ENCODE measurements around the gene LRRC4B.
"Not testable (repeated sequence)": the region's sequence is repeated elsewhere in the genome, so short reads cannot be mapped to it uniquely, and the experiment has no call there.

The LRRC4B gene

DNA sequence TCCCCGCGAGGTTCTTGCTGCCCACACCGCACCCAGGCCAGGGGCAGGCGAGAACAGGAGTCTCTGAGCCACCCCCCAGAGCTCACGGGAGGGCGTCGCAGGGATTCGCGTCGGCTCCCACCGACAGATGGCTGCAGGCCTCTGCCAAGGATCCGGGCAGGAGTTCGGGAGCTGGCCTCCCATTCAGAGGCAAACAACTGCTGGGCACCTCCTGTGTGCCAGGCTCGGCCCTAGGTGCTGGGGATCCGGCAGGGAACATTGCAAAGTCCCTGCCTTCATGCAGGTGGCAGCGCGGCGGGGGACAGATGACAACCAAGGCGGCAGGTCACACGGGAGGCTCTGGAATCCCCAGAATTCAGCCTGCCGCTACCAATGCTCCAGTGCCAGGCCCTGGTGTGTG, 25.3 kb downstream of the LRRC4B start:
- Histone ChIP-seq H3K36me3 (ENCODE audit: control insufficient read depth in 1 of 2, insufficient read depth in 2 of 2, low read length in 2 of 2) (no peaks in the 10 kb centered on the region), H3K4me3 (ENCODE audit: low read depth in 1 of 2, low read length in 2 of 2) (no peak overlapping the region), H3K27me3 (ENCODE audit: control insufficient read depth in 1 of 2, insufficient read depth in 2 of 2, low read length in 2 of 2) (no peaks in the 10 kb centered on the region), H3K27ac (ENCODE audit: low read depth, low read length) (no peak overlapping the region), H3K9me3 (ENCODE audit: control insufficient read depth in 1 of 2, low read length in 2 of 2) (no peaks in the 10 kb centered on the region), H3K9ac (ENCODE audit: low read depth in 1 of 2, low read length in 2 of 2) (no peak overlapping the region), H3K4me1 (ENCODE audit: control insufficient read depth in 1 of 2, insufficient read depth in 2 of 2, low read length in 2 of 2) (no peaks in the 10 kb centered on the region)

DNA sequence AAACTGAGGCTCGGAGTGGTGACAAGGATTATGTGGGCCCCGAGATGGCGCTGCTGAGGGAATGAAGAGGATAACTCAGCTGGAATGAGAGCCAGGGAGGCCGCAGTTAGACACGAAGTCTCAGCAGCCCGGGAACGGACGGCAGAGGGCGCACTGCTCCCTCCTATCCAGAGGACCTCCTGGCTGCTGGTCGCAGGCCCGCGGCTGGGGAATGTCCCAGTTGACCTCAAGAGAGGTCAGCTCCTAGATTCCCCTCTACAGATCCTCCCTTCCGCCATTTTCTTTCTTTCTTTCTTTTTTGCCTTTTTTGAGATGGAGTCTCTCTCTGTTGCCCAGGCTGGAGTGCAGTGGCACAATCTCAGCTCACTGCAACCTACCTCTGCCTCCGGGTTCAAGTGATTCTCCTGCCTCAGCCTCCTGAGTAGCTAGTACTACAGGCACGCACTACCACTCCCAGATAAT, 30.4 kb downstream of the LRRC4B start:
- Histone ChIP-seq H3K4me1 (ENCODE audit: control insufficient read depth in 1 of 2, insufficient read depth in 2 of 2, low read length in 2 of 2) (no peaks in the 10 kb centered on the region), H3K9ac (ENCODE audit: low read depth in 1 of 2, low read length in 2 of 2) (no peak overlapping the region), H3K27ac (ENCODE audit: low read depth, low read length) (no peak overlapping the region), H3K9me3 (ENCODE audit: control insufficient read depth in 1 of 2, low read length in 2 of 2) (no peaks in the 10 kb centered on the region), H3K27me3 (ENCODE audit: control insufficient read depth in 1 of 2, insufficient read depth in 2 of 2, low read length in 2 of 2) (no peaks in the 10 kb centered on the region), H3K4me3 (ENCODE audit: low read depth in 1 of 2, low read length in 2 of 2) (no peak overlapping the region), H3K36me3 (ENCODE audit: control insufficient read depth in 1 of 2, insufficient read depth in 2 of 2, low read length in 2 of 2) (no peaks in the 10 kb centered on the region)

DNA sequence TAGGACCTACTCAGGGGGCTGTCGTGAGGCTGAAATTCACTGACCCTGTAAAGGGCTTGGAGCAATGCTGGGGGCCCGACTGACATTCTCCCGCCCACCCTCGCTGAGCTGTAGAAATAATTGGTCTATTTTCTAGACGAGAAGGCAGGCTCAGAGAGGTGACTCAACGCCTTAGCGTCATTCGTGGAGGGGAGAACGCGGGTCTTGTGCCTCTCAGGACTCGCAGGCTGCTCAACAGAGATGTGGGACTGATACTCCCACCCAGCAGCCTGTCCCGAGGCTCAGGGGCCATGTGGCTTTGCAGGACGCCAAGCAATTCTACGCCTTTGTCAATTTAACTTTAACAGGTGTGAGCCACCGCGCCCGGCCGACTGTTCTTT, 30.9 kb downstream of the LRRC4B start:
- H3K4me1 ChIP-seq (ENCODE audit: control insufficient read depth in 1 of 2, insufficient read depth in 2 of 2, low read length in 2 of 2): no peaks in the 10 kb centered on the region
- H3K27ac ChIP-seq (ENCODE audit: low read depth, low read length): no peak overlapping the region
- no peaks in the 10 kb centered on the region for H3K27me3 ChIP-seq (ENCODE audit: control insufficient read depth in 1 of 2, insufficient read depth in 2 of 2, low read length in 2 of 2)
- H3K9me3 ChIP-seq (ENCODE audit: control insufficient read depth in 1 of 2, low read length in 2 of 2): peaks cover 4 to 5% of the 10 kb centered on the region in 2 donors
- no peak overlapping the region for H3K4me3 ChIP-seq (ENCODE audit: low read depth in 1 of 2, low read length in 2 of 2)
- no peaks in the 10 kb centered on the region for H3K36me3 ChIP-seq (ENCODE audit: control insufficient read depth in 1 of 2, insufficient read depth in 2 of 2, low read length in 2 of 2)
- H3K9ac ChIP-seq (ENCODE audit: low read depth in 1 of 2, low read length in 2 of 2): no peak overlapping the region

DNA sequence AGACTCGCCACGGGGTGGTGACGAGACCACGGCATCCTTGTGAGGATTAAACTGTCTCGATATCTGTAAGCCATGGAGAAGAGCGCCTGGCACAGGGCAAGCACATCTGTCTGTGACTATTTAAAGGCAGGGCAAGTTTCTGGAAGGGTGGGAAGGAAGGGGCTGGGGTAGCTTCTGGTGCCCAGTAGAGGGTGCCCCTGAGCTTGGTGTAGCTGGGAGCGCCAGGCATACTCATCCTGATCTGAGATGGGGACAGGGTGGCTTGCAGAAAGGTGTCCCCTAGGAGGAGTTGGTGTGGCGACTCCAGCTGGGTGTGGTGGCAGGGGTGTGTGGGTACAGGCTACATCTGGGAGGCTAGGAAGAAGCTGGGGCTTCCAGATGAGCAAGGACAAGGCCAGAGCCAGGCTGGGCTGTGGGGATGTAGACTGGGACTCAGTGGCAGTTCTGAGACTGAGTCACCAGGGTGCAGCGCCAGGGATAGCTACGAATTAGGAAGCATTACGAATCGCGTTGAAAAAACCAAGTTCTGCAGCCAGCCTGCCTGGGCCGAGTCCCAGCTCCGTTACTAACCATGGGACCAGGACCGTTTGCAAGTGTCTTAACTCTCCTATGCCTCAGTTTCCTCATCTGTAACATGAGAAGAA, 31.5 kb downstream of the LRRC4B start:
- no peak overlapping the region for H3K27ac ChIP-seq (ENCODE audit: low read depth, low read length)
- no peak overlapping the region for H3K4me3 ChIP-seq (ENCODE audit: low read depth in 1 of 2, low read length in 2 of 2)
- H3K36me3 ChIP-seq (ENCODE audit: control insufficient read depth in 1 of 2, insufficient read depth in 2 of 2, low read length in 2 of 2): no peaks in the 10 kb centered on the region
- no peak overlapping the region for H3K9ac ChIP-seq (ENCODE audit: low read depth in 1 of 2, low read length in 2 of 2)
- peaks cover 5% of the 10 kb centered on the region in 2 donors for H3K9me3 ChIP-seq (ENCODE audit: control insufficient read depth in 1 of 2, low read length in 2 of 2)
- no peaks in the 10 kb centered on the region for H3K27me3 ChIP-seq (ENCODE audit: control insufficient read depth in 1 of 2, insufficient read depth in 2 of 2, low read length in 2 of 2)
- H3K4me1 ChIP-seq (ENCODE audit: control insufficient read depth in 1 of 2, insufficient read depth in 2 of 2, low read length in 2 of 2): no peaks in the 10 kb centered on the region

DNA sequence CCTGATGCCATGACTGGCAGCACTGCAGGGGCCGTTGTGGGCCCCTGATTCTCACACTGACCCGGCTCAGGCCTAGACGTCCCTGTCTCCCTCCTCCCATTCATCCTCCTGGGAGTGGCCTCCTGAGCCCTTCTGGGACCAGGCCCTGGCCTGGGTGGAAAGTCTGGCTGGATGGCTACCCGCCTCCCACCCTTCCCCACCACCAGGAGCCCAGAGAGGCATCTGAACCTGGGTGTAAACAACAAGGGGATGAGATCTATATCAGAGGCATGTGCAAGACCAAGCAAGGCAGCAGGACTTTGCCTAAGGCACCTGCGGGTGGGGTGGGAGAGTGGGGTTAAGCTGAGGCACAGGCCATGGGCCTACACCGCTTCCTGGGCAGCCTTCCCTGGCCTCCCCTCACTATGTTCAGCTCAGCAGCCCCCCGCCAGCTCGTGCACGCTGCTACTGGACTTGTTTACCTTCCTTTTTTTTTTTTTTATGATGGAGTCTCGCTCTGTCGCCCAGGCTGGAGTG, 32.5 kb downstream of the LRRC4B start:
- H3K27ac ChIP-seq (ENCODE audit: low read depth, low read length): no peak overlapping the region
- H3K4me1 ChIP-seq (ENCODE audit: control insufficient read depth in 1 of 2, insufficient read depth in 2 of 2, low read length in 2 of 2): no peaks in the 10 kb centered on the region
- no peaks in the 10 kb centered on the region for H3K36me3 ChIP-seq (ENCODE audit: control insufficient read depth in 1 of 2, insufficient read depth in 2 of 2, low read length in 2 of 2)
- H3K9me3 ChIP-seq (ENCODE audit: control insufficient read depth in 1 of 2, low read length in 2 of 2): peaks cover 5% of the 10 kb centered on the region in 2 donors
- H3K9ac ChIP-seq (ENCODE audit: low read depth in 1 of 2, low read length in 2 of 2): no peak overlapping the region
- no peaks in the 10 kb centered on the region for H3K27me3 ChIP-seq (ENCODE audit: control insufficient read depth in 1 of 2, insufficient read depth in 2 of 2, low read length in 2 of 2)
- H3K4me3 ChIP-seq (ENCODE audit: low read depth in 1 of 2, low read length in 2 of 2): no peak overlapping the region

DNA sequence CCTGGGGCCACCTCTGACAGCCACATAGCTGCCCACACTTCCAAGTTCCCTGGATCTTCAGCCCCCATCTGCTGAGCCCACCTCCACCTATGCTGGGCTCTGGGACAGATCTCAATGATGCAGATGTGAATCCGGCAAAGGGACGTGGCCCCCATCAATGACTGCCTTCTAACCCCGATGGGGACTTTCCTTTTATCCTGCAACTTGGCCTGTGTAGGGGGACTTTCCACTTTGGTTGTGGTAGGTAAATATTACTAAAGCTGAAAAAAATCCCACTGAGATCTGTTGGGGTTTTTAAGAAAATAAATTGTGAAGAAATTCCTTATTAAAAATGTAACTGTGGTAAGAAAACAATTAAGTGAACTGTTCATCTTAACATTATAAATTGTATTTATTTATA, 33.8 kb downstream of the LRRC4B start:
- Histone ChIP-seq H3K9ac (ENCODE audit: low read depth in 1 of 2, low read length in 2 of 2) (no peak overlapping the region), H3K36me3 (ENCODE audit: control insufficient read depth in 1 of 2, insufficient read depth in 2 of 2, low read length in 2 of 2) (no peaks in the 10 kb centered on the region), H3K4me1 (ENCODE audit: control insufficient read depth in 1 of 2, insufficient read depth in 2 of 2, low read length in 2 of 2) (no peaks in the 10 kb centered on the region), H3K27me3 (ENCODE audit: control insufficient read depth in 1 of 2, insufficient read depth in 2 of 2, low read length in 2 of 2) (peaks cover 0 to 3% of the 10 kb centered on the region in 2 donors), H3K27ac (ENCODE audit: low read depth, low read length) (no peak overlapping the region), H3K9me3 (ENCODE audit: control insufficient read depth in 1 of 2, low read length in 2 of 2) (peaks cover 5% of the 10 kb centered on the region in 2 donors), H3K4me3 (ENCODE audit: low read depth in 1 of 2, low read length in 2 of 2) (no peak overlapping the region)

DNA sequence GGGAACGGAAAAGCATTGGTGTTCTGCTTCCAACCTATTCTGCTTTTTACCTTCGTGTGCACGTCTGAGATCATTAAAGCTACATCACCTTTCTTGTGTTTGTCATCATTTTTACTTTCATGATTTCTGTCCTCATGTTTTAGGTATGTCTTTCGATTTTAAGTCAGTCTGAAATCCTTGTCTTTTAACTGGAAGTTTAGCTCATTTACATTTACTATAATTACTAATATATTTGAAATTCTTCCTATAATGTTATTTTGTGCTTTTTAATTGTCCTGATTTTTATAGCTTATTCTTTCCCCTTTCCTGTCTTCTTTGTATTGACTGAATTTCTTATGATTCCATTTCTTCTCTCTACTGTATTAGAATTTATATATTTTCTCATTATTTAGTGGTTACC, 35.3 kb downstream of the LRRC4B start:
- no peaks in the 10 kb centered on the region for H3K4me1 ChIP-seq (ENCODE audit: control insufficient read depth in 1 of 2, insufficient read depth in 2 of 2, low read length in 2 of 2)
- H3K9me3 ChIP-seq (ENCODE audit: control insufficient read depth in 1 of 2, low read length in 2 of 2): peaks cover 5% of the 10 kb centered on the region in 2 donors
- H3K4me3 ChIP-seq (ENCODE audit: low read depth in 1 of 2, low read length in 2 of 2): no peak overlapping the region
- no peak overlapping the region for H3K9ac ChIP-seq (ENCODE audit: low read depth in 1 of 2, low read length in 2 of 2)
- H3K27me3 ChIP-seq (ENCODE audit: control insufficient read depth in 1 of 2, insufficient read depth in 2 of 2, low read length in 2 of 2): peaks cover 0 to 3% of the 10 kb centered on the region in 2 donors
- H3K27ac ChIP-seq (ENCODE audit: low read depth, low read length): no peak overlapping the region
- no peaks in the 10 kb centered on the region for H3K36me3 ChIP-seq (ENCODE audit: control insufficient read depth in 1 of 2, insufficient read depth in 2 of 2, low read length in 2 of 2)

DNA sequence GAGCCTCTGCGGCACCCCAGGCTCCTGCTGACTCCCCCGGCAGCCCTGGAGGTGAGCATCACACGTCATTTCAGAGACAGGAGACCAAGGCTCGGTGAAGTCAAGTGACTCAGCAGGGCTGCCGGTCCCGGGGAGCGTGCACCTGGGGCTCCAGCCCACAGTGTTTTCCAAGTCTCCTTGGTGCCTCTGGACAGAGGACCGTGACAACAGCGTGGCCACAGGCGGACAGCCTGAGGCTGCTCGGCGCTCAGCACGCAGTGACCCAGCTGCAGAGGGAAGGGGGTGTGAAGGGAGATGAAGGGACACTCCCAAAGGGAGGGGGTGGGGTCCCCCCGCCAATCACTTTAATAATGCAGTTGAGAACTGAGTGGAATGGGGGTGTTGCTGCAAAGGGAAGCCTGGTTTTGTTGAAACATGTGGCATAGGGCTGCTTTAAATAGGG, 37.0 kb downstream of the LRRC4B start:
- Histone ChIP-seq H3K9ac (ENCODE audit: low read depth in 1 of 2, low read length in 2 of 2) (no peak overlapping the region), H3K36me3 (ENCODE audit: control insufficient read depth in 1 of 2, insufficient read depth in 2 of 2, low read length in 2 of 2) (no peaks in the 10 kb centered on the region)

DNA sequence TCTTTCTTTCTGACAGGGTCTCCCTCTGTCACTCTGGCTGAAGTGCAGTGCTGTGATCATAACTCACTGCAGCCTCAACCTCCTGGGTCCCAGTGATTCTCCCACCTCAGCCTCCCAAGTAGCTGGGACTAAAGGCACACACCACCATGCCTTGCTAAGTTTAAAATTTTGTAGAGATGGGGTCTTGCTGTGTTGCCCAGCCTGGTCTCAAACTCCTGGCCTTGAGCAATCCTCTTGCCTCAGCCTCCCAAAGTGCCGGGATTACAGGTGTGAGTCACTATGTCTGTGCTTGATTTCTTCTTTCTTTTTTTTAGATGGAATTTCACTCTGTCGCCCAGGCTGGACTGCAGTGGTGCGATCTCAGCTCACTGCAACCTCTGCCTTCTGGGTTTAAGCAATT, 40.2 kb downstream of the LRRC4B start:
- not testable (repeated sequence) for H3K9ac ChIP-seq (ENCODE audit: low read depth in 1 of 2, low read length in 2 of 2); H3K27ac ChIP-seq (ENCODE audit: low read depth, low read length); H3K27me3 ChIP-seq (ENCODE audit: control insufficient read depth in 1 of 2, insufficient read depth in 2 of 2, low read length in 2 of 2); H3K4me3 ChIP-seq (ENCODE audit: low read depth in 1 of 2, low read length in 2 of 2); H3K9me3 ChIP-seq (ENCODE audit: control insufficient read depth in 1 of 2, low read length in 2 of 2); H3K36me3 ChIP-seq (ENCODE audit: control insufficient read depth in 1 of 2, insufficient read depth in 2 of 2, low read length in 2 of 2); H3K4me1 ChIP-seq (ENCODE audit: control insufficient read depth in 1 of 2, insufficient read depth in 2 of 2, low read length in 2 of 2)

More for the DNA sequence above, 37.0 kb downstream of the LRRC4B start:
- Histone ChIP-seq H3K4me3 (ENCODE audit: low read depth in 1 of 2, low read length in 2 of 2) (no peak overlapping the region), H3K27me3 (ENCODE audit: control insufficient read depth in 1 of 2, insufficient read depth in 2 of 2, low read length in 2 of 2) (peaks cover 0 to 3% of the 10 kb centered on the region in 2 donors), H3K27ac (ENCODE audit: low read depth, low read length) (no peak overlapping the region), H3K9me3 (ENCODE audit: control insufficient read depth in 1 of 2, low read length in 2 of 2) (peaks cover 5% of the 10 kb centered on the region in 2 donors), H3K4me1 (ENCODE audit: control insufficient read depth in 1 of 2, insufficient read depth in 2 of 2, low read length in 2 of 2) (no peaks in the 10 kb centered on the region)

DNA sequence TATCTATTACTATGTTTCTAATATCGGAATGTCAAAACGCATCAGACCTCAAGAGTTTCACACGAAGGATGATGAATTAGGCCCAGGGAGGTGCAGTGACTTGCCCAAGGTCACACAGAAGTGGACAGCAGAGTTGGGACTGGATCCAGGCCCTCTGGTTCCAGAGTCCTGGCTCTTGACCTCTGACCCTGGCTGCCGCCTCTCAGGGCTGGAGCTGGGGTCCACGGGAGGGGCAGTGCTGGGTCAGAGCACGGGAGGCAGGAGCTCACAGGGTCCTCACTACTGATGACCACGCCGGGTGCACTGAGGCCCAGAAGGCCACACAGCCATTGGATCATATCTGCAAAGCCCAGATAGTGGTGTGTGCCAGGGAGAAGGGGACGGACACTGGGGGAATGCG, 45.4 kb downstream of the LRRC4B start:
- Histone ChIP-seq H3K27ac (ENCODE audit: low read depth, low read length) (no peak overlapping the region), H3K27me3 (ENCODE audit: control insufficient read depth in 1 of 2, insufficient read depth in 2 of 2, low read length in 2 of 2) (peaks cover 0 to 3% of the 10 kb centered on the region in 2 donors), H3K4me1 (ENCODE audit: control insufficient read depth in 1 of 2, insufficient read depth in 2 of 2, low read length in 2 of 2) (no peaks in the 10 kb centered on the region), H3K36me3 (ENCODE audit: control insufficient read depth in 1 of 2, insufficient read depth in 2 of 2, low read length in 2 of 2) (no peaks in the 10 kb centered on the region), H3K9me3 (ENCODE audit: control insufficient read depth in 1 of 2, low read length in 2 of 2) (no peaks in the 10 kb centered on the region), H3K9ac (ENCODE audit: low read depth in 1 of 2, low read length in 2 of 2) (no peak overlapping the region), H3K4me3 (ENCODE audit: low read depth in 1 of 2, low read length in 2 of 2) (no peak overlapping the region)
